SK-MEL-5 (cell line): ENCODE results near the gene E2F1. TPM values are rescaled to one million over a fixed set of nuclear protein-coding genes. Genes with fewer than 3 reads are reported as not detected.

ENCODE experiments used
- DNase-seq: peaks from one replicate; pipeline ENCODE4 v3.0.0-alpha.2; 2016; ENCODE audit warnings: low read depth, low spot score
- in situ Hi-C: cut with HindIII; loops from 2 replicates; pipeline ENCODE4 v1.10.0; 2016; ENCODE audit warnings: low sequenced_read_pairs, high pct_unique_total_duplicates, low pct_unique_long_range_greater_than_20kb
- total RNA-seq: library from RNA; depleted of rRNA; stranded (reverse); fragments of >200 nt; shearing (Covaris generic); gene quantifications from 2 replicates; pipeline ENCODE4 v1.2.3, GENCODE V29; 2014

Gene E2F1
- total RNA-seq, 1 experiment from 2014 or later: 18.9 TPM

GRCh38 chr20:33667245-33667675 lies 18.9 kb downstream of the E2F1 start:
- DNase-seq: no peak

DNA sequence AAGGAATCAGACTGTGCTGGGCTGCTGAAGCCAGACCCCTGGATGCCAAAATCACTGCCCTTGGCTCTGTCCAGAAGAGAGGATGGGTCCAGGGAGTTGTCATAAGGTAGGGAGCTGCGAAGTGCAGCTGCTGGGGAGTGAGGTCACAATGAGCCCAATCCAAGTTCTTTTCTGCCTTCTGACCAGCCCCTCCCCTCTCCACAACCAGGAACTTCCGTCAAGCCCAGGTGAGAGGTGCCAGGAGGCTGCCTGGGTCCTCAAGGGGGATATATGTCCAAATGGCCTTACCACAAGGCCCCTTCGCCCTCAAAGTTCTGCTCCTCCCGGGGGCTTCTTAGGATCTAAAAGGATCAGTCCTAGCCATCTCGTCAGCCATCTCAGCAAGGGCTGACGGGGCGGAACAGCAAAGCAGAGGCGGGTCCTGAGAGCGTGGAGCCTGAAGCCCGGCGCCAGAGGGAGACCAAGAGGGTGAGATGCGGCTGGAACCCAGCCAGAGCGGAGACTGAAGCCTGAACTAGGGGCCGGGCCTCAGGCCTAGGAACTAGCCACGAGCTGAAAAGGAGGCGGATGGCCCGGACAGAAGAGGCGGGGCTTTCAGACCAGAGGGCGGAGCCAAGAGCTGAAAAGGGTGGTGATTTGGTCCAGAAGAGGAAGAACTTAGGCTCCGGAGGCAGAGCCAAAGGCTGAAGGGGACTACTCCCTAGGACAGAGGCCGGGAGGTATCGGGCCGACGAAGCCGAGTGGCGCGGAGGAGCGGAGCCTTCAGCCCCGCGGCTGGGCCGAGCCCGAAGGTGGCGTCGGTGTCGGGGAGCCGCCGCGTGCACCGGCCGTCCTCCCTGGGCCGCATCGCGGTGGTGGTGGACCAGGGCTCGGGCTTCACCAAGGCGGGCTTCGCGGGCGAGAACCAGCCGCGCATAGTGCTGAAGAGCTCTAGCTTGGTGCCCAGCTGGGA lies 19.6 kb downstream of the E2F1 start, which contains the start of gene ACTL10:
Gene ACTL10 (plus strand): TSS at position 651 of the 952 bp plus-strand sequence. CDS start 555 bp downstream, outside the sequence.
- in situ Hi-C loops: no loop called here
- peak; percentile 58 for DNase-seq

More at GRCh38 chr20:33667245-33667675, 18.9 kb downstream of the E2F1 start:
- in situ Hi-C loops: no loop called here

DNA sequence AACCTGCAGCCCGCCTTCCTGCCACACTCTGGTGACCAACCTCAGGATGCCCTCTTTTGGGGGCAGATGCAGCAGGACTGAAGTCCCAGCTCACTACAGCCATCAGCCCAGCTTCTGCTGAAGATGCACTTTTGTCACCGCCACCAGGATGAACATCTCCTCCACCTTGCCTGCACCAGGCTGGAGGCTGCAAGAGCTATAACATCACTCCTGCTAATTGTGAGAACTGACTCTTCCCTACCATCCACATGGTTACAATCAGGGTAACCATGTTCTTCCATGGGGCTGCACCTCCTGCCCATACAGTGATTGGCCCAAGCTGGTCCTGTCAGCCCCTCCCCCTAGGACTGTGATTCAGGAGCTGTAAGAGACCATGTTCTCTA lies 21.4 kb downstream of the E2F1 start:
- DNase-seq: peak; percentile 40
- in situ Hi-C loops: no loop called here

DNA sequence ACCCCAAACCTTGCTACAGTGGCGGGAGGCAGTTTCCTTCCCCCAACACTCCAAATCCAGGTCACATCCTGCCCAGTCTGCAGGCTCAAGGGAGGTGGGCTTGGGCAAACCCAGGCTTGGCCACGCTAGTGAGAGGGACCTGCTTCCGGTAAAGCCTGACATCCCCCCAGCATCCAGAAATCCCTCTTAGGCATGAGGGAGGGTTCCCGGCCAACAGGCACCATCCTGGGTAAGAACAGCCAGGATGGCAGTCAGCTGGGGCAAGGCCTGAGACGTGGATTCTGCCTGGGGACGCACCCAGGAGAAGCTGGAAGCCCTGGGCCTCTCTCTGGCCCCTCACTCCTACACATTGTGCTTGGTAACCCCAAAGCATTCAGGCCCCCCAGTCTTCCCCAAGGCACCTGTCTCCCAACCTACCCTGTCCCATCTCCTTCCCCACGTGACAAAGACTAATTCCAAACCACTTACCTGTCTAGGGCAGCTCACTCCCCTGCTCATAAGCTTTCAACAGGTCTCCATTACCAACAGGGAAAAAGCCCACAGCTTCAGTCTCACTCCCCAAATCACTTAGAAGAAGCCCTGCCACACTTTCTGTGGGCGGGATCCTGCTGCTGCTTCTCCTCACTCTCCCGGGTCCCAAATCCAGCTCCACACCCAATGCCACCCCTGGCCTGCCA lies 22.0 kb downstream of the E2F1 start:
- in situ Hi-C loops: no loop called here
- no peak for DNase-seq

- peak; percentile 71 for DNase-seq
- in situ Hi-C loops: no loop called here
These were observed 22.8 kb downstream of the E2F1 start for GRCh38 chr20:33663161-33664084.

GRCh38 chr20:33662172-33662571 lies 24.0 kb downstream of the E2F1 start, which contains the start of gene C20orf144:
Gene C20orf144 (plus strand): TSS chr20:33662327. CDS start chr20:33662346, 19 bp downstream.
- in situ Hi-C loops: no loop called here

DNA sequence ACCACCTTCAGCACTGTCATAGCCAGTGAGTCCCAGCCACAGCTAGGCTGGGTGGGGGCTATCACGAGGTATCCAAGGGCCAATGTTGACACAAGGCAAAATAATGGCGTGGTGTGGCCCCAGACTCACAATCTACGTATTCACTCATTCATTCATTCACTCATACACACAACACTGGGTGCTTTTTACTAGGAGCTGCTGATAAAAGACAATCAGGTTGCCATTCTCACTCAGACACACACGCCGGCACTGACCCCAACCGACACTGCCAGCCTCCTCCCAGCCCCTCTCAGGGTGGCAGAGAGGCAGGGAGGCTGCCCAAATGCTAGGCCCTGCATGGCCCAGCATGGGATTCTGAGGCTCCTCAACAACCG lies 25.5 kb downstream of the E2F1 start:
- in situ Hi-C loops: no loop called here

More at GRCh38 chr20:33662172-33662571, 24.0 kb downstream of the E2F1 start, which contains the start of gene C20orf144:
- no peak for DNase-seq

GRCh38 chr20:33660035-33660684 lies 26.0 kb downstream of the E2F1 start:
- no peak for DNase-seq
- in situ Hi-C loops: no loop called here

More for the DNA sequence above, 25.5 kb downstream of the E2F1 start:
- no peak for DNase-seq

- in situ Hi-C loops: no loop called here
These were observed 26.7 kb downstream of the E2F1 start for GRCh38 chr20:33659341-33660034.

GRCh38 chr20:33658929-33659328 lies 27.3 kb downstream of the E2F1 start:
- no peak for DNase-seq
- in situ Hi-C loops: no loop called here

More at GRCh38 chr20:33659341-33660034, 26.7 kb downstream of the E2F1 start:
- DNase-seq: no peak

- no peak for DNase-seq
- in situ Hi-C loops: no loop called here
These were observed 27.7 kb downstream of the E2F1 start for GRCh38 chr20:33658510-33658909.

GRCh38 chr20:33657704-33658095 lies 28.5 kb downstream of the E2F1 start:
- in situ Hi-C loops: no loop called here
- no peak for DNase-seq

DNA sequence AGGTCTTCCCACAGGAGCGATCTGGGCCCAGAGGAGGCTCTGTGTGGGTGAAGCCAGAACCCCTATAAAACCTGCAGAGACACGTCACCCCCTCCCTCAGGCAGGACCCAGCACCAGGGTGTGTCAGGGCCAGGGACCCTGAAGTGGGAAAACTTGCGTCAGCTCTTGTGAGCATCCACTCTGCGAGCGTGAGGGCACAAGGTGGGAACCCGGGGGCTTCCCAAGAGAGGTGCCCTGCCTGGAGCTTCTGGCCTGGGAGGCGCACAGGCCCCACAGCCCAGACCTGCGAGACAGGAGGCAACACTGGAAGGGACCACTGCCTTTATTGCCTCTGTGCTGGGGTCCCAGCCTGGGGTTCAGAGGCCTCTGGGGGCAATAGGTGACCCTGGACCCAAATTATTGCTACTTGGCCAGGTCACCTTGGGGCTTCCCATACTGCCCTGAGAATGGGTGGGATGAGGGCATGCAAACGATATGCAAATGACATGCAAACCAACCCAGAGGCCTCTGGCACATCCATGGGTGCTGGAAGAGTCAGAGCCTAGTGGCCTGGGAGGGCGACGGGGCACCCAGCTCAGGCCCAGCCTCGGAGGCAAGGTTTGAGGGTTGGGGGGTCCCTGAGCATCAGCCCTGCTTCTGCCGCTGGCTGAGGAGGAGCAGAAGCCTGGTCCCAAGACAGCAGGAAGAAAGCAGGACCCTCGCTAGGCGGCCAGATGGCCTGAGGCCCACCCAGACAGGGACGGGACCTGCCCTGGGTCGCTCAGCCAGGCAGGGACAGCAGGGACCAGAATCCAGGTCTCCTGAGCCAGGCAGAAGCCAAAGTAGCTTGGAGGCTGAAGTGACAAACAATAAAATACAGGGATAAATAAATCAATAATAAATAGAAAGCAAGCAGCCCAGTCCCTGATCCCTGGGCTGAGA lies 29.1 kb downstream of the E2F1 start:
- in situ Hi-C loops: no loop called here
- DNase-seq: no peak

- in situ Hi-C loops: no loop called here
- DNase-seq: no peak
These were observed 30.0 kb downstream of the E2F1 start for GRCh38 chr20:33656010-33656782.

GRCh38 chr20:33655164-33655563 lies 31.0 kb downstream of the E2F1 start:
- in situ Hi-C loops: no loop called here
- no peak for DNase-seq
